Hindlimb muscle (tissue), 1 donor: ENCODE measurements around the gene MRPS26. TPM values are rescaled to one million over a fixed set of nuclear protein-coding genes. Genes with fewer than 3 reads are reported as not detected.
A peak's percentile ranks its signal among the peaks of the same experiment; 100 is the strongest.
"Not testable (repeated sequence)": the region's sequence is repeated elsewhere in the genome, so short reads cannot be mapped to it uniquely, and the experiment has no call there.

Experiments
- DNase-seq: peaks from one replicate; pipeline ENCODE4 v3.0.0-alpha.2; 2013
- polyA plus RNA-seq: library from polyadenylated mRNA; unstranded; fragments of 120-200 nt; gene quantifications from one replicate; pipeline ENCODE4 v1.2.1, GENCODE V29; 2013; ENCODE audit not compliant: insufficient read length

The MRPS26 gene
- 35.9 TPM for polyA plus RNA-seq

- DNase-seq = peak; percentile 93
These were observed at the start of gene MRPS26 for GRCh38 chr20:3045816-3046676. TSS of gene MRPS26 (plus strand) at chr20:3046052. CDS start at chr20:3046069, 17 bp downstream.

GRCh38 chr20:2998728-2999127, 47.1 kb upstream of the MRPS26 start:
- DNase-seq = no peak

DNA sequence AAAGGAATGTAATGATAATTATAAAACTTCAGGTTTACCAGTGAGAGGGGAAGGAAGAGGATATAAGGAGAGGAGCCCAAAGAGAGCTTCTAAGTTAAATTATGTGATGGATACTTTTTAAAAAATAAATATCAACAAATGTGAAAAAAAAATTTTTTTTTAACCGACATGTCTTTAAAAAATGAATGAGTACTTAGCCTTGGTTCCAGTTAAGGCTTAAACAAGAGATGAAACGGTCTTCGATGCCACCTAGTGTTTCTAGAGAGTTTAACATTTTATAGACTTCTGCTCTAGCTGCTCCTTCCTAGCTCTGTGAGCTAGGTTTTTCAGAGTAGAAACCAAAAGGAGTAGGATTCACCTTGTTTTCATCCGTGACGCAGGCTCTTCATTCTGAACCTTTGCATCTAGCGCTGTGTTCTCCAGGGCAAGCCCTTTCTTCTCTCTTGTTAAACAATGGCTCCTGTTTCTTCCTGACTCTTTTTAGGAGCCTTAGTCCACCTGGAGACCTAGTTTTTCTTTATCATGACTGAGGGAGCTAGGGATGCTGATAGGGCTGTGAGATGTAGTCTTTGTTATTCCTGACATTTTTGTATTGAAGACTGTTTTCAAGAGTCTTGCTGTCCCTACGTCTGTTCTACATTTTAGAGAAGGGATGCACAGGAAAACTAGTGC, 44.9 kb upstream of the MRPS26 start:
- no peak for DNase-seq

DNA sequence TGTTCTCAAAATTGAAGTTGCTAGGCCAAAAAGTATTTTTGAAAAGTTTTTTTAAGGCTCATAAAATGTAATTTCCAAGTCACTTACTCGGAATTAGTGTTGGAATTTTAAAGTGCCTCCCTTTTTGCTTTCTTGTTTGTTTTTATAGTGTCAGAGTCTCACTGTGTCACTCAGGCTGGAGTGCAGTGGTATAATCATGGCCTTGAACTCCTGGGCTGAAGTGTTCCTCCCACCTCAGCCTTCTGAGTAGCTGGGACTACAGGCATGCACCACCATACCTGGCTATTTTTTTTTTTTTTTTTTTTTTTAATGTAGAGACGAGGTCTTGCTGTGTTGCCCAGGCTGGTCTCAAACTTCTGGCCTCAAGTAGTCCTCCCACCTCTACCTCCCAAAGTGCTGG, 42.4 kb upstream of the MRPS26 start:
- no peak for DNase-seq

- no peak for DNase-seq
These were observed 34.7 kb upstream of the MRPS26 start for GRCh38 chr20:3010985-3011723.

GRCh38 chr20:3011752-3012151, 34.1 kb upstream of the MRPS26 start:
- DNase-seq = no peak

GRCh38 chr20:3013771-3014170, 32.1 kb upstream of the MRPS26 start:
- DNase-seq = no peak

DNA sequence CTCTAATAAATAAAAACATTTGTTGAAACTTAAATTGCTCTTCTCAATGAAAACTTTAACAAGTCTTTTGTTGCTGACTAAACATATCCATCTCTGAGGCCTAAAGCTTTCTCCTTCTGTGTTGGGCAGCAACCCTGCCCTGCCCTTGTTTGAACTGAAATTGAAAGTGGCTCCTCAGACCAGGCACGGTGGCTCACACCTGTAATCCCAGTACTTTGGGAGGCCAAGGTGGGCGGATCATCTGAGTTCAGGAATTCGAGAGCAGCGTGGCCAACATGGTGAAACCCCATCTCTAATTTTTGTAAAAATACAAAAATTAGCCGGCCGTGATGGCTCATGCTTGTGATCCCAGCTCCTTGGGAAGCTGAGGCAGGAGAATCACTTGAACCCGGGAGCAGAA, 31.7 kb upstream of the MRPS26 start:
- DNase-seq = no peak

DNA sequence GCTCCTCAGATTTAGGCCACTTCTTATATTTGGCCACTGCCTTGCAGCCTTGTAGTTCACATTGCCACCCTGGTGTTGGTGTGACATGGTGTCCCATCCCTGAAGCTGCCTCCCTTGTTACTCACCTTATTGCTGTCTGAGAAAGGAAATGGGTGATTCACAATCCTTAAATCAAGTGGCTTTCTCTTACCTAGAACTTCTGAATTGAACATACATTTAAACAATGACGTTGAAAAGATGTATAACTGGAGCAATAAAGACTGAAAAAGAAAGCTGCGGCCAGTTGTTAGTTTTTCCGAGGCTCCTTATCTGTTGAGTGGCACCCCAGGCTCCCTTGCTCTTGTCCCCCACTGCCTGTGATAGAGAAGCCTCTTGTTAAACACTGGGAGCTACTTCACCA, 31.2 kb upstream of the MRPS26 start:
- no peak for DNase-seq

DNA sequence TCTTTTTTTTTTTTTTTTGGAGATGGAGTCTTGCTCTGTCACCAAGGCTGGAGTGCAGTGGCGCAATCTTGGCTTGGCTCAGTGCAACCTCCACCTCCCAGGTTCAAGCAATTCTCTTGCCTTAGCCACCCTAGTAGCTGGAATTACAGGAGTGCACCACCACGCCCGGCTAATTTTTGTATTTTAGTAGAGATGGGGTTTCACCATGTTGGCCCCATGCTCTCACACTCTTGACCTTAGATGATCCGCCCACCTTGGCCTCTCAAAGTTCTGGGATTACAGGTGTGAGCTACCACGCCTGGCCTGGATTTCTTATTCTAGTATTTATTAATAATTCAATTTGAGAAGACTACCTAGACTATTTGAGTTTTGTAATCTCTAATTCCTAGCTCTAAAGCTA, 30.6 kb upstream of the MRPS26 start:
- not testable (repeated sequence) for DNase-seq

GRCh38 chr20:3021327-3021726, 24.5 kb upstream of the MRPS26 start:
- DNase-seq = no peak

DNA sequence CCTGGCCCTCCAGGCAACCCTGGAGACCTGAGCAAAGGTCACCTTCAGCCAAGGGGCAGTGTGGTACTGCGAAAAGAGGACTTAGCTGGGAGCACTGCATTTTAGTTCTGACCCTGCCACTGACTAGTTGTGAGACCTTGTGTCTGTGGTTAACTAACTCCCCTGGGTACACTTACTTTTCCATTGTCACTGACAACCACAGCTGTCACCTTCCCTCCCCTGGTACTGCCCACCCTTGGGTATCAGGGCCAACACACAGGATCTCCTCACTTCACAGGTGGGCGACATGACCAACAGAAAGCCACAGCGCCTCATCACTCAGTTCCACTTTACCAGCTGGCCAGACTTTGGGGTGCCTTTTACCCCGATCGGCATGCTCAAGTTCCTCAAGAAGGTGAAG, 24.1 kb upstream of the MRPS26 start:
- DNase-seq = no peak

- DNase-seq = not testable (repeated sequence)
These were observed 23.0 kb upstream of the MRPS26 start for GRCh38 chr20:3022559-3023490.

DNA sequence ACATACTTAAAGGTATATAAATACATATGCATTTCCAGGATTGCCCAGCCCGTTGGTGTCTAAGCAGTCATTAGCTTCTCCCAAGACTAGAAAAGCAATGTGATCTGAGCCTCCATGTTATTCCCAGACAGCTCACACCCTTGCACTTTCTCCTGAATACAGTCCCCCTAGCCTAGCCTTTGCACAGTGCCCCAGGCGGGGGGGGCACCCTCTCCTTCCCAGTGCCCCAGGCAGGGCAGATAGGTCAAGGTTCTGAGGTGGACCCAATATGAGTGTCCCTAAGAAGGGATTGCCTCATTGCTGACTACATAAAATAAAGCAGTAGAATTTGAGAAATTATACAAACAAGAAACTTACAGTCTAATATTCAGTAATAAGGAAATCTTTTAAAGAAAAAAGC, 17.9 kb upstream of the MRPS26 start:
- no peak for DNase-seq

GRCh38 chr20:3031524-3032147, 14.2 kb upstream of the MRPS26 start:
- no peak for DNase-seq

DNA sequence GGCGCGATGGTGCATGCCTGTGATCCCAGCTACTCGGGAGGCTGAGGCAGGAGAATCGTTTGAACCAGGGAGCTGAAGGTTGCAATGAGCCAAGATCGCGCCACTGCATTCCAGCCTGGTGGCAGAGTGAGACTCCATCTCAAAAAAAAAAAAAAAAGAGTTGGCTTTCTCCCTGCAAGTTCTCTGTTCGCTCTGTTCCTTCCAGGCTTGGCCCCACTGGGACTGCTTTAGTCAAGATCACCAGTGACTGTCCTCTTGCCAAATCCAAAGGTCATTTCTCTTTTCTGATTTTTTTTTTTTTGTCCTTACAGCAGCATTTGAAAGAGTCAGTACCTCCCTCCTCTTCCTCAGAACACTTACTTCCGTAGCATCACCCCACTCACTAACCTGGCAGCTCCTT, 13.2 kb upstream of the MRPS26 start:
- DNase-seq = no peak

GRCh38 chr20:3037654-3038053, 8.2 kb upstream of the MRPS26 start:
- DNase-seq = no peak

GRCh38 chr20:3038454-3038853, 7.4 kb upstream of the MRPS26 start:
- DNase-seq = no peak

GRCh38 chr20:3039426-3039825, 6.4 kb upstream of the MRPS26 start:
- DNase-seq = no peak

GRCh38 chr20:3040086-3040485, 5.8 kb upstream of the MRPS26 start:
- DNase-seq = no peak

DNA sequence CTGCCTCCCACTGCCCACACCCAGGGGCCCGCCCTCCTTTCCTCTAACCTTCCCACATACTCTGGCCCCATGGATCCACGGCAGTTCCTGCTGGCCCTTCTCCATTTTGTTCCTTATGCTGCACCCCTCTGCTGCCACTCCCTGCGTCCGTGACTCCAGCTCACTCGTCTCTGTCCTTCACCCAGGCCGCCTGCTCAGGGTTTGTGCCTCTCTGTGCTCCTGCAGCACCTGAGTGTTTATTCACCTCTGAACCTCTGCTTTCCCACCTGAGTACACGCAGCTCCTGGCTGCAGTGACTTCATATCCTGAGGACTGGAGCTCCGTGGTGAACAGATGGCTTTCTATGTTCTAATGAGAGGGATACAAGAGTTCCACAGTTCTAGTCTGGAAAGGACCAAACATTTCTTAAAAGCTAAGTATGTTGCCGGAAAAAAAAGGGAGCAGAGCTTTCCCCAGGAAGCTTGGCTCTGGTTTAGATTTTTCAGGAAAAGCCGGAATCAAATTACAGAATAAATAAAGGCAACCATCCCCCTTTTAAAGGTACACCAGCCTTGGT, 3.9 kb upstream of the MRPS26 start:
- no peak for DNase-seq
